ENCODE measurements around the gene CCNA1.

CCNA1 gene

DNA sequence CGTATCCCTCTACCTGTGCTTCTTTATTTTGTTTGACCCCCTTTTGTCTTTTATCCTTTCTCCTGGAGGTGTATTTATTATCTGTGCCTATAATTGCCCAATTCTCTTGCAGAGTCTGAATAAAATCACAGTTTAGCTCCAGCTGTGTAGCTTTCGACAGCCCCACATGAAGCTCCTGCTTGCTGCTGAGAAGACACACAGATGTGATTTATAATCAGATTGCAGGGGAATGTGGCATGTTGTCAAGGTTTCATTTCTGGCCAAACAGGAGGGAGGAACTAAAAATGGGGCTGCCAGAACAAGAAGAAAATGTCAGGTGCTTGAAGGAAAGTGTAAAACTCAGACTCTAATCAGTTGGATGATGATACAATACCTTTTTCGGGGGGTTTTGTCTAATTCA, 22.7 kb downstream of the CCNA1 start:
- no peak for DNase-seq

- no peak for DNase-seq
Measured at GRCh38 chr13:36456577-36456976, 24.3 kb downstream of the CCNA1 start.

DNA sequence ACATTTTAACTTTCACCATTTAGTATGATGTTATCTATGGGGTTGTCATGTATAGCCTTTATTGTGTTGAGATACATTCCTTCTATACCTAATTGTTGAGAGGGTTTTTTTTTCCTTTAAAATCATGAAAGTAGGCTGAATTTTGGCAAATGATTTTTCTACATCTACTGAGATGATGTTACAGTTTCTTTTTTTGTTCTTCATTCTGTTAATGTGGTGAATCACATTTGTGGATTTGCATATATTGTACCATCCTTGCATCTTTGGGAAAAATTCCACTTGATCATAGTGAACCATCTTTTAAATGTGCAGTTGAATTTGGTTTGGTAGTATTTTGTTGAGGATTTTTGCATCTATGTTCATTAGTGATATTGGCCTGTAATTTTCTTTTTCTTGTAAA, 29.2 kb downstream of the CCNA1 start:
- no peak for DNase-seq

DNA sequence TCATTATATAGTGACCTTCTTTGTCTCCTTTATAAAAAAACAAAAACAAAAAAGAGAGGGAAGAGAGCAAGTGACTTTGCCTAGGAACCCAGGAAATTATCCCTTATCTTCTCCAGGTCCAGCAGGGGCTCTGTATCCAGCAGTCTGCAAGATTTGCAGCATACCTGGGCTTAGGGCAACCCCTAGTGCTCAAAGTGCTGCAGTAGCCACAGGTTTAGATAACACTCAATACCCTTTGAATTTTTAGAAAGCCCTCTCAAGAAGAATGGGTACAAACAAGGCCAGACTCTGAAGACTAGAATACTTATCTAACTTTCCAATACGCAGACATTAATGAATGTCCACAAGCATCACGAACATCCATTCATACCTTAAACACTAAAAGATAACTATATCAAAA, 43.2 kb downstream of the CCNA1 start:
- DNase-seq = peak in 1 of 2 experiments; percentile 3

GRCh38 chr13:36476661-36477060, 44.4 kb downstream of the CCNA1 start:
- DNase-seq = no peak

- no peak for DNase-seq
Measured at GRCh38 chr13:36480726-36481427, 48.6 kb downstream of the CCNA1 start.

- DNase-seq = no peak
Measured at GRCh38 chr13:36490055-36490454, 57.8 kb downstream of the CCNA1 start.
